NCI-H2029 (cell line): ENCODE data around the gene TAF13.

Source experiments
- DNase-seq: peaks from one replicate; lab custom pipeline; 2025; lab: John Stamatoyannopoulos, UW

TAF13 gene

GRCh38 chr1:109075531-109076490 is at the start of gene TAF13:
TSS of gene TAF13 (minus strand) at chr1:109076003. CDS start at chr1:109075947, 56 bp downstream.
- peak; percentile 91 for DNase-seq

GRCh38 chr1:109120356-109120755 is 44.6 kb upstream of the TAF13 start:
- no peak for DNase-seq

GRCh38 chr1:109118089-109118488 is 42.3 kb upstream of the TAF13 start:
- no peak for DNase-seq

- DNase-seq: peak; percentile 69
These were observed 40.5 kb upstream of the TAF13 start for GRCh38 chr1:109116286-109116685.

GRCh38 chr1:109115685-109116084 is 39.9 kb upstream of the TAF13 start:
- no peak for DNase-seq

- no peak for DNase-seq
These were observed 38.5 kb upstream of the TAF13 start for GRCh38 chr1:109114342-109114674.

GRCh38 chr1:109113590-109114341 is 38.0 kb upstream of the TAF13 start, which contains the start of gene ELAPOR1:
TSS of gene ELAPOR1 (plus strand) at chr1:109114115. CDS start at chr1:109114184, 69 bp downstream.
- peak; percentile 62 for DNase-seq

GRCh38 chr1:109112652-109113285 is 37.0 kb upstream of the TAF13 start:
- peak; percentile 90 for DNase-seq

- DNase-seq: no peak
These were observed 36.4 kb upstream of the TAF13 start for GRCh38 chr1:109112056-109112651.

GRCh38 chr1:109111386-109112055 is 35.7 kb upstream of the TAF13 start:
- DNase-seq: no peak

- DNase-seq: no peak
These were observed 34.1 kb upstream of the TAF13 start for GRCh38 chr1:109109906-109110305.

GRCh38 chr1:109107785-109108184 is 32.0 kb upstream of the TAF13 start:
- DNase-seq: no peak

- DNase-seq: no peak
These were observed 30.1 kb upstream of the TAF13 start for GRCh38 chr1:109105881-109106280.

GRCh38 chr1:109104364-109105151 is 28.8 kb upstream of the TAF13 start:
- DNase-seq: no peak

- DNase-seq: peak; percentile 94
These were observed 24.4 kb upstream of the TAF13 start for GRCh38 chr1:109099938-109100773.

- DNase-seq: no peak
These were observed 20.3 kb upstream of the TAF13 start for GRCh38 chr1:109096120-109096519.

GRCh38 chr1:109095631-109096030 is 19.8 kb upstream of the TAF13 start:
- no peak for DNase-seq

- DNase-seq: no peak
These were observed 19.1 kb upstream of the TAF13 start for GRCh38 chr1:109094871-109095270.

GRCh38 chr1:109094377-109094803 is 18.6 kb upstream of the TAF13 start:
- no peak for DNase-seq

GRCh38 chr1:109091839-109092193 is 16.0 kb upstream of the TAF13 start:
- no peak for DNase-seq
